Sigmoid colon (tissue), 7 donors: ENCODE results near the gene GP5. TPM values are rescaled to one million over a fixed set of nuclear protein-coding genes. Genes with fewer than 3 reads are reported as not detected.

Source experiments
- DNase-seq: peaks from one replicate; pipeline ENCODE4 v3.0.0-alpha.2; 2019
- H3K27ac ChIP-seq, 4 donors: fragments of 200-600 bp; sonication (generic); one replicate each; pipeline ENCODE4 v1.5.1; 2016 to 2019; ENCODE audit warnings: mild to moderate bottlenecking in 1 of 4
- H3K27me3 ChIP-seq, 3 donors: fragments of 200-600 bp; sonication (generic); one replicate each; pipeline ENCODE4 v1.5.1; 2019; ENCODE audit warnings: mild to moderate bottlenecking in 1 of 3
- H3K36me3 ChIP-seq, 4 donors: fragments of 200-600 bp; sonication (generic); one replicate each; pipeline ENCODE4 v1.5.1; 2016 to 2019
- H3K4me1 ChIP-seq, 4 donors: fragments of 200-600 bp; sonication (generic); one replicate each; pipeline ENCODE4 v1.5.1; 2017 to 2019
- H3K4me3 ChIP-seq, 4 donors: fragments of 200-600 bp; sonication (generic); one replicate each; pipeline ENCODE4 v1.5.1; 2017 to 2019; ENCODE audit warnings: mild to moderate bottlenecking in 2 of 4, moderate library complexity in 1 of 4
- H3K9me3 ChIP-seq, 4 donors: fragments of 200-600 bp in 3 of 4; sonication (generic) in 3 of 4; one replicate each; pipeline versions ENCODE4 v1.5.1 to v1.6.1; 2013 to 2019
- EP300 ChIP-seq, 4 donors: sonication (generic); formaldehyde crosslinking; IDR thresholded peaks; one replicate each; pipeline ENCODE4 v1.6.1; 2017; ENCODE audit warnings: antibody characterized with exemption in 4 of 4
- POLR2A ChIP-seq, 2 donors: fragments of 450-650 bp; IDR thresholded peaks; one replicate each; pipeline ENCODE4 v1.6.1; 2016; ENCODE audit warnings: antibody characterized with exemption in 2 of 2, mild to moderate bottlenecking in 2 of 2, moderate library complexity in 2 of 2
- POLR2AphosphoS5 ChIP-seq, 4 donors: sonication (generic); formaldehyde crosslinking; IDR thresholded peaks; one replicate each; pipeline ENCODE4 v1.6.1; 2017; ENCODE audit warnings: antibody characterized with exemption in 4 of 4
- WGBS, 2 donors: extraction: QIAGEN DNeasy Blood & Tissue Kit; methylation state at CpG; one replicate each; pipeline ENCODE4 v1.1.7; 2013; 5-methylcytosine and 5-hydroxymethylcytosine counted together
- intact Hi-C: fragments of 100-400 bp; cut with DNase I; formaldehyde crosslinking; loops from one replicate; pipeline ENCODE4 v1.15.1; 2023
- polyA plus RNA-seq, 3 donors: library from polyadenylated mRNA; stranded (reverse); fragments of 200-250 nt; gene quantifications; one replicate each; pipeline ENCODE4 v1.2.3, GENCODE V29; 2013
- total RNA-seq, 4 donors: library from RNA; depleted of rRNA; stranded (reverse); fragments of >200 nt; gene quantifications; one replicate each; pipeline ENCODE4 v1.1.0, GENCODE V29; 2016
- TF ChIP-seq, protein P1 (sequence below), 4 experiments: fragments of 450-650 bp in 3 of 4; fragments of 200-600 bp in 1 of 4; IDR thresholded peaks; one replicate each; pipeline ENCODE4 v1.5.1; 2016 to 2019; ENCODE audit warnings: antibody characterized with exemption in 4 of 4, mild to moderate bottlenecking in 3 of 4, moderate library complexity in 2 of 4
- donor health status: healthy with polysubstance abuse.
- donor health status: Bipolar disorder and iron deficiency.
- donor health status: healthy.

GP5 gene, protein sequence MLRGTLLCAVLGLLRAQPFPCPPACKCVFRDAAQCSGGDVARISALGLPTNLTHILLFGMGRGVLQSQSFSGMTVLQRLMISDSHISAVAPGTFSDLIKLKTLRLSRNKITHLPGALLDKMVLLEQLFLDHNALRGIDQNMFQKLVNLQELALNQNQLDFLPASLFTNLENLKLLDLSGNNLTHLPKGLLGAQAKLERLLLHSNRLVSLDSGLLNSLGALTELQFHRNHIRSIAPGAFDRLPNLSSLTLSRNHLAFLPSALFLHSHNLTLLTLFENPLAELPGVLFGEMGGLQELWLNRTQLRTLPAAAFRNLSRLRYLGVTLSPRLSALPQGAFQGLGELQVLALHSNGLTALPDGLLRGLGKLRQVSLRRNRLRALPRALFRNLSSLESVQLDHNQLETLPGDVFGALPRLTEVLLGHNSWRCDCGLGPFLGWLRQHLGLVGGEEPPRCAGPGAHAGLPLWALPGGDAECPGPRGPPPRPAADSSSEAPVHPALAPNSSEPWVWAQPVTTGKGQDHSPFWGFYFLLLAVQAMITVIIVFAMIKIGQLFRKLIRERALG
- total RNA-seq (under 1 TPM in 1 of 4 donors, not detected in 3; 0.14 TPM), polyA plus RNA-seq (under 1 TPM in 1 of 3 donors, not detected in 2; 0.69 TPM)

DNA sequence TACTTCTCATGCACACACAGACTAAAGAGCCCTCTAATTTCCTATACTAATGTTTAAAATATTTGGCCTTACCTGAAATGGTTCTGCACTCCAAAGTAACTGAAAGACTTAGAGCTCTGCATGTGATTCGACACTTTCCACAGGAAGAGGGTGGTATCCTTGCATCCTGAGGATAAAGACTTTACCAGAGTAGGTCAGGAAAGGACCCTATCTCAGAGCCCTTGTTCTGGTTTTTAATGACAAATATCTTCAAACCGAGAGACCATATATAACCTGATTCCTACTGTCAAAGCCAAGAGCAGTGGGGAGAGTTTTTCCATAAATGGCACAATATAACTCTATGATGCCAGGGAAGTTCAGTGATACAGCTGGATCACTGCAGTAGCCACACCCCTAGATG is at the start of gene GP5:
GP5 (minus strand) TSS at position 101 of the 400 bp plus-strand sequence. CDS start 984 bp downstream, outside the sequence.
- H3K4me1 ChIP-seq, result peaks cover 0 to 30% (median 23%) of the 10 kb centered on the region in 4 donors
- 59 to 74% methylated on average over 2 of the region's 2 CpGs for WGBS, 2 donors
- intact Hi-C loops, result loop anchor here (1.0 kb wide), 1 partner anchor 33 kb away; no protein-coding TSS in a partner anchor
- DNase-seq, result no peak
- no peaks in the 10 kb centered on the region for H3K9me3 ChIP-seq
- no peaks in the 10 kb centered on the region for H3K36me3 ChIP-seq
- no peak within 1 kb of the TSS for H3K27ac ChIP-seq
- H3K4me3 ChIP-seq, result peak within 1 kb of the TSS in 3 of 4 donors; percentile 4 to 31 (median 29)
- peaks cover 0 to 38% (median 19%) of the 10 kb centered on the region in 3 donors for H3K27me3 ChIP-seq
- TF ChIP-seq POLR2AphosphoS5 (IDR thresholded peaks at IDR 0.05), result no peak
- TF ChIP-seq EP300 (IDR thresholded peaks at IDR 0.05), result no peak
- TF ChIP-seq POLR2A (IDR thresholded peaks at IDR 0.05), result no peak
- TF ChIP-seq, protein P1, sequence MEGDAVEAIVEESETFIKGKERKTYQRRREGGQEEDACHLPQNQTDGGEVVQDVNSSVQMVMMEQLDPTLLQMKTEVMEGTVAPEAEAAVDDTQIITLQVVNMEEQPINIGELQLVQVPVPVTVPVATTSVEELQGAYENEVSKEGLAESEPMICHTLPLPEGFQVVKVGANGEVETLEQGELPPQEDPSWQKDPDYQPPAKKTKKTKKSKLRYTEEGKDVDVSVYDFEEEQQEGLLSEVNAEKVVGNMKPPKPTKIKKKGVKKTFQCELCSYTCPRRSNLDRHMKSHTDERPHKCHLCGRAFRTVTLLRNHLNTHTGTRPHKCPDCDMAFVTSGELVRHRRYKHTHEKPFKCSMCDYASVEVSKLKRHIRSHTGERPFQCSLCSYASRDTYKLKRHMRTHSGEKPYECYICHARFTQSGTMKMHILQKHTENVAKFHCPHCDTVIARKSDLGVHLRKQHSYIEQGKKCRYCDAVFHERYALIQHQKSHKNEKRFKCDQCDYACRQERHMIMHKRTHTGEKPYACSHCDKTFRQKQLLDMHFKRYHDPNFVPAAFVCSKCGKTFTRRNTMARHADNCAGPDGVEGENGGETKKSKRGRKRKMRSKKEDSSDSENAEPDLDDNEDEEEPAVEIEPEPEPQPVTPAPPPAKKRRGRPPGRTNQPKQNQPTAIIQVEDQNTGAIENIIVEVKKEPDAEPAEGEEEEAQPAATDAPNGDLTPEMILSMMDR (IDR thresholded peaks at IDR 0.05), result no peak

DNA sequence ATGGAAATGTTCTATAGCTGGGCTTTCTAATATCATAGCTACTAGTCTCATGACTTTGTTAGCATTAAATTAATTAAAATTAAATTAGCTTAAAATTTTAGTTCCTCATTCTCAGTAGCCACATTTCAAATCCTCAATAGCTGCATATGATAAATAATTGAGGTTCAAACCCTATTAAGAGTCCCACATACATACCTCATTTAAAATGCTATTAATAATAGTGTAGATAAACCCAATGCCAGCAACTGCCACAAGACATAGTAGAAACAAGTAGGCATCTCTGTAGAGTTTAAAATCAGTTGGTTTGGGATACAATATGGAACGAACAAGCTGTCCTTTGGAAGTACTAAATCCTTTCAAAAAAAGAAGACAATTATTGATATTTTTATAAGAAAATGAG is 48.6 kb upstream of the GP5 start:
- H3K4me1 ChIP-seq, result no peaks in the 10 kb centered on the region
- no peak overlapping the region for H3K27ac ChIP-seq
- H3K36me3 ChIP-seq, result peaks cover 14 to 85% (median 27%) of the 10 kb centered on the region in 4 donors
- WGBS, 2 donors, result 96 to 98% methylated on average over 1 of the region's 1 CpG
- DNase-seq, result no peak
- intact Hi-C loops, result no loop called here
- H3K9me3 ChIP-seq, result no peaks in the 10 kb centered on the region
- H3K27me3 ChIP-seq, result no peaks in the 10 kb centered on the region
- no peak overlapping the region for H3K4me3 ChIP-seq
- TF ChIP-seq, protein P1 (IDR thresholded peaks at IDR 0.05), result no peak
- TF ChIP-seq EP300 (IDR thresholded peaks at IDR 0.05), result no peak

DNA sequence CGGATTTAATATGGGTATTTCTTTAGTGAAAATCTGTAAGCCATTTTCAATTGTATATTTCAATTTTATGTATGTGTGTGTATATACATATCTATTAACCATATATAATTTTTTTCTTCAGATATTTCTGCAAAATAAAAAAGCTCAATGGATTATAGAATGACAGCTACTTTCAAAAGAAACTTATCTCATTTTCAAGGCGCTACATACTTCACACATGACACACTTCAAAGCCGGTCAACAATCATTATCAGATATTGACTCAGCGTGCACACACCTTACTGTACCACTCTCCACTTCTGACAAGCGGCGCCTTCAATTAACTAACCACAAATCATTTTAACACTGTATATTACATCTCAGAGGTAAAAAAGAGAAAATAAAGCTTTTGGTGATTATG is 48.1 kb upstream of the GP5 start:
- Histone ChIP-seq H3K27me3 (no peaks in the 10 kb centered on the region), H3K9me3 (no peaks in the 10 kb centered on the region), H3K4me3 (no peak overlapping the region), H3K4me1 (no peaks in the 10 kb centered on the region), H3K27ac (no peak overlapping the region), H3K36me3 (peaks cover 14 to 80% (median 28%) of the 10 kb centered on the region in 4 donors)
- intact Hi-C loops, result no loop called here
- WGBS, 2 donors, result 27 to 71% methylated on average over 6 of the region's 6 CpGs
- no peak for DNase-seq
- TF ChIP-seq EP300 (IDR thresholded peaks at IDR 0.05), result no peak
- TF ChIP-seq POLR2A (IDR thresholded peaks at IDR 0.05), result no peak
- TF ChIP-seq POLR2AphosphoS5 (IDR thresholded peaks at IDR 0.05), result no peak
- TF ChIP-seq, protein P1 (IDR thresholded peaks at IDR 0.05), result no peak

DNA sequence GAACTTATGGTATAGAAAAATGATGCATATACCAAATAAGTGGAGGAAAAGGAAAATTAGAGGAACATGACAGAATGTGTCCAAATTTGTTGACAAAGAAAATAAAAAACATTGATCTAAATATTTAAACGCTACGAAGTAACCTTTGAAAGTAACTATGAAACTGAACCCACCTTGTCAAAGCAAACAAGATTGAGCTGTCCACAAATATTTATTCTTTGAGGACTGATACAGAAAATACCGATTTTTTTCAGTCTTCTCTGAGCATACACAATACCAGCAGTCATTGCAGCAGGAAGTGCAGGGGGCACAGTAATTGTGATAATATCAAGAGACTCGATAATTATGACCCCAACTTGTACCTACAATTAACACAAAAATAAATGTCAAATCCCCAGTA is 47.7 kb upstream of the GP5 start:
- Histone ChIP-seq H3K36me3 (peaks cover 14 to 80% (median 30%) of the 10 kb centered on the region in 4 donors), H3K4me3 (no peak overlapping the region), H3K4me1 (no peaks in the 10 kb centered on the region), H3K9me3 (no peaks in the 10 kb centered on the region), H3K27ac (no peak overlapping the region), H3K27me3 (no peaks in the 10 kb centered on the region)
- no peak for DNase-seq
- TF ChIP-seq POLR2AphosphoS5 (IDR thresholded peaks at IDR 0.05), result no peak
- TF ChIP-seq, protein P1 (IDR thresholded peaks at IDR 0.05), result no peak
- TF ChIP-seq EP300 (IDR thresholded peaks at IDR 0.05), result no peak
- no peak for TF ChIP-seq POLR2A (IDR thresholded peaks at IDR 0.05)
- 30 to 70% methylated on average over 4 of the region's 4 CpGs for WGBS, 2 donors
- intact Hi-C loops, result no loop called here
